Subcutaneous adipose tissue (tissue), 4 donors: ENCODE results near the gene HMGB3. TPM values are rescaled to one million over a fixed set of nuclear protein-coding genes. Genes with fewer than 3 reads are reported as not detected.

ENCODE experiments used
- total RNA-seq, 4 donors: library from RNA; depleted of rRNA; stranded (reverse); fragments of >200 nt; gene quantifications; one replicate each; pipeline ENCODE4 v1.1.0, GENCODE V29; 2016
- TF ChIP-seq, protein P1 (sequence below): fragments of 450-650 bp; IDR thresholded peaks from one replicate; pipeline ENCODE4 v1.5.1; 2016; ENCODE audit warnings: low read depth, mild to moderate bottlenecking, control low read depth, antibody characterized with exemption, moderate library complexity

Gene HMGB3
- 1 to 10 TPM; 1.5 to 6.3 (median 4.7) TPM for total RNA-seq

DNA sequence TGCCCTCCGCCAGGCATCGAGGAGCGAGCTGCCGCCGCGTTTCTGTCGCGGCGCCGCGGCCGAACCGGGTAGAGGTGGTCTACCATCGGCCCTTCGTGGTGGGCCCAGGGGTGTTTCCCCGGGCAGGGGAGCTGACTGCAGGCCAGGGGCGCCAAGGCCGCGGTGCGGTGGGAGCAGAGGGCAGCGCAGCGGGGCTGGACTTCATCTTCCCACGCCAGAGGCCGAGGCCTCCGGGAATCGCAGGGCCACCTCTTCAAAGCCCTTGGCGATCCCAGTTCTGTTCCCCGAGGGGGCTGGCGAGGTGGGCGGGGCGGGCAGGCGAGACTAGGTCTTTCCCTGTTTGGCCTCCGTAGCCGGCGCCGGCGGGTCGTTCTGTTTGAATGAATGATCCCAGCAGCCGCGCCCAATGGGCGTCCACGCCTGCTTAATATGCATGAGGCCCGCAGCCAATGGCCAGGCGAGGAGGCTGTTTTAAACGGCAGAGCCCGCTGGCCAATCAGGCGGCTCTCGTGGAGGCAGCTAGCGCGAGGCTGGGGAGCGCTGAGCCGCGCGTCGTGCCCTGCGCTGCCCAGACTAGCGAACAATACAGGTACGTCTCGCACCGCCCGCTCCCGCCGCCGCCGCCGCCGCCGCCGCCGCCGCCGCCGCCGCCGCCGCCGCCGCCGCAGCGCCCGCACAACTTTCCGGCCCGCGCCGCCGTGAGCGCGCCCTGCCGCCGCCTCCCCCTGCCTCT lies at the start of gene HMGB3:
Gene HMGB3, plus strand, starts transcription at position 548 of the 733 bp plus-strand sequence. CDS start 2,265 bp downstream, outside the sequence.
- TF ChIP-seq, protein P1, sequence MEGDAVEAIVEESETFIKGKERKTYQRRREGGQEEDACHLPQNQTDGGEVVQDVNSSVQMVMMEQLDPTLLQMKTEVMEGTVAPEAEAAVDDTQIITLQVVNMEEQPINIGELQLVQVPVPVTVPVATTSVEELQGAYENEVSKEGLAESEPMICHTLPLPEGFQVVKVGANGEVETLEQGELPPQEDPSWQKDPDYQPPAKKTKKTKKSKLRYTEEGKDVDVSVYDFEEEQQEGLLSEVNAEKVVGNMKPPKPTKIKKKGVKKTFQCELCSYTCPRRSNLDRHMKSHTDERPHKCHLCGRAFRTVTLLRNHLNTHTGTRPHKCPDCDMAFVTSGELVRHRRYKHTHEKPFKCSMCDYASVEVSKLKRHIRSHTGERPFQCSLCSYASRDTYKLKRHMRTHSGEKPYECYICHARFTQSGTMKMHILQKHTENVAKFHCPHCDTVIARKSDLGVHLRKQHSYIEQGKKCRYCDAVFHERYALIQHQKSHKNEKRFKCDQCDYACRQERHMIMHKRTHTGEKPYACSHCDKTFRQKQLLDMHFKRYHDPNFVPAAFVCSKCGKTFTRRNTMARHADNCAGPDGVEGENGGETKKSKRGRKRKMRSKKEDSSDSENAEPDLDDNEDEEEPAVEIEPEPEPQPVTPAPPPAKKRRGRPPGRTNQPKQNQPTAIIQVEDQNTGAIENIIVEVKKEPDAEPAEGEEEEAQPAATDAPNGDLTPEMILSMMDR, result no peak

DNA sequence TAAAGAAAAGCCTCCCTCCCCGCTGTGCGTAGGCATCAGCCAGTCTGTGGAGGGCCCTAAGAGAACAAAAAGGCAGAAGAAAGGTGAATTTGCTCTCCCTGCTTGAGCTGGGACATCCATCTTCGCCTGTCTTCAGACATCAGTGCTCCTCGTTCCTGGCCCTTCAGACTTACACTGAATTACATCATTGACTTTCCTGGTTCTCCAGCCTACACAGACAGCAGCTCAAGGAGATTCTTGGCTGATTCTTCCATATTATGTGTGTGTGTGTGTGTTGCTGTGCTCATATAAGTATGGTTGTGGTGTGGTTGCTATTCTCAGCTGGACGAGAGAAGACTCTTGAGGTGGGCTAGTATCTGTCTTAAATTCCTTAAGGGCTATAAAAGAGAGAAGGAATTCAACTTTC lies 49.2 kb upstream of the HMGB3 start:
- TF ChIP-seq, protein P1, result no peak

DNA sequence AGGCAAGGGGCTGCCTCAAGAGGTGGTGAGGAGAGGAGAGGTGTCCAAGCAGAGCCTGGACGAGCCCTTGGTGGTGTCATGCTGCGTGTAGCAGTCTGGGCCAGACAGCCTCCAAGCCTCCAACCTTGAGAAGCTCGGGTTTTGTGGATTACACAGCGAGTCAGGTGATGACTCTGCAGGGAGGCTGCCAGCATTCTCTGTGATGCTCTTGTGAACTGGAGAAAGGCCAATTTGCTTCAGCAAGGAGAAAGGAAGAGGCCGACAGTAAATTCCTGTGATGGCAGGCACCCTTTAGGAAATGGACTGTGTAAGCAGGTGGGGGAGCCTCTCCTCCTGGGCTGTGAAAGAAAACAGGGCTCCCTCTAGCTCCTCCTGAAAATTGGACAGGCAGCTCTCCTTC lies 48.7 kb upstream of the HMGB3 start:
- TF ChIP-seq, protein P1, result no peak

DNA sequence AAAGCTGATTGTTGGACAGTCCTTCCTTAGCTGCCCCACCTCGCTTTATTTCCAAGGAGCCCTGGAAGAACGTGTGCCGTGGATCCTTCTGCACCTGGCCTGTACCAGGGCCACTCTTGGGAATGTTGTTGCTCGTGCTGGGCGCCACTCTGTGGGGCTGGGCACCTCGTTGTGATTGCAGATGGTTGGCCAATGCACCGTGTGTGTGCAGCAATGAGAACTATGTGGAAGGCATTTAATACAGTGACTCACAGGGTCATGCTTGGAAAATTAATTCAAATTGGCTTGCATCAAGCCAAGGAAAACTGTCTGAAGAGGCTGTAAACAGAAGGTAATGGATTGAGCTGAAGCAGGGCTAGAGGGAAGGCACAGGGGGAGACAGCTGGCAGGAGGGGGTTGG lies 47.7 kb upstream of the HMGB3 start:
- TF ChIP-seq, protein P1, result no peak

DNA sequence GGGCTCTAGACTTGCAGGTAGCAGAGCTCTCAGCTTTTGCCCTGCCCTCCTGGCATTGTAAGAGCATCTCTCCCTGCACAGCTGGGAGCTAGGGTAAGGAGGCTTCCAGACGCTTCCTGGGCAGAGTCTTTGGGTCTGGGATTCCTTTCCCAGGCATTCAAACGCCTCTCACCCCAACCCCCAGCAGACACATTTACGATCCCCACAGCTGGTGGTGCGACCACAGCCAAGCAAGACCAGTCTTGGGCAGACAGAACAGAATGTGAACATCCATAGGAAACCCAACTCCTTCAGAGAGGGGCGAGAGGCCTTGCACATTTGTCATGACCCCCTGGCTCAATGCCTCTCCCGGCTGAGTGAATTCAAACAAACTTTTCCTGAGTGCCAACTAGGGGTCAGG lies 46.6 kb upstream of the HMGB3 start:
- TF ChIP-seq, protein P1, result no peak

DNA sequence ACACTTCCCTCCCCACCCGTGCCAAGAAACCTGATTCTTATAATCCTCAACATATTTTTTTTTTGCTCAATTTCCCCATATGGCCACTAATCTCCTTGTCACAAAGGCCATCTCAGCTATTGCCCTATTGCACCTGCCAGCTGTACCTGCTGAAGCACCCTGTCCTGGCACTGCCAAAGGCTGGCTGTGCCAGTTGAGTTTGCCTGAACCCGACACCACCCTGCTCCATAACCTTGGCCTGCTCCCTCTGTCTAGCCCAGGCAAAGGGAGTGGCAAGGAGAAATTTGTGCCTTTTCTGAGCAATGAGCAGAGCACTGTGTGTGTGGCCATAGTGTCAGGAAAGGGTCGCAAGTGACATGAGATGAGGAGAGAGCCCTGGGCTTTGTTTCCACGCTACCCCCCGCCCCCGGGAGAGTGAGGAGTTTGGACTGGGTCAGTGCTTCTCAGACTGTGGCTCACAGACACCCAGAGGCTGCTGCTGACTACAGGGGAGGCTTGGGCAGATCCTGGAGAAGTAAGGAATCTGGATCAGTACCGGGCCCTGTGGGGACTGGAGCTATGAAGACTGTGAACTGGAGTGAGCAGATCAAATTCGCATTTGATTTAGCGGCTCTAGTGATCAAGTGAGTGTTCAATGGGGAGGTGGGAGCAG lies 42.2 kb upstream of the HMGB3 start:
- TF ChIP-seq, protein P1, result no peak

DNA sequence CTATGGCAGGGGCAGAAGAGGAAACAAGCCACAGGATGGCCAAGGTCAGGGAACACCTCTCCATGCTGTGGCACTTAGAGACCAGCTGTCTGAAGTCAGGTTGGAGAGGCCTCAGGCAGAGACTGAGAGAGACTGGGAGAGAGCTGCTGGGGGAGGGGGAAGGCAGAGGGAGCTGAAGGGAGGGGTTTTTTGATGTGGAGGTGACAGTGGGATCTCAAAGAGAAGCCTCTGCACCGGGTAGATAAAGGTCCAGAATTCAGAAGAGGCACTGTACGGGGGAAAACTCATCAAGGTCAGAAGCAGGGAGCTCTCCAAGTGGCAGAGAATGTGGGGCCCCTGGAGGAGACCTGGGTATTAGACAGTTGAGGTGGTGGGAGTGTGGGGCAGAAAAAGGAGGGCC lies 41.6 kb upstream of the HMGB3 start:
- TF ChIP-seq, protein P1, result no peak
